Stimulated activated naive B cell treated with anti-CD40 and anti-IgM and Interleukin-4, amounts not matched to agents 10 μg/mL and 1 μg/mL and 100 μg/mL, for 72 hours (primary cell): ENCODE measurements around the gene KIAA1586.
"Not testable (repeated sequence)": the region's sequence is repeated elsewhere in the genome, so short reads cannot be mapped to it uniquely, and the experiment has no call there.

ENCODE experiments used
- ATAC-seq, 2 donors: fragments of 150-1000 bp; cut with Tn5 transposase; replicated peaks; 2 replicates each; pipeline ENCODE4 v1.10.0; 2021; ENCODE audit warnings: moderate library complexity in 1 of 2
- DNase-seq: peaks from one replicate; pipeline ENCODE4 v3.0.0; 2021
- H3K27ac Mint-ChIP-seq: one replicate; pipeline ENCODE4 v1.8.0; 2022; ENCODE audit warnings: mild to moderate bottlenecking, mixed read lengths
- H3K27me3 Mint-ChIP-seq, 2 donors: one replicate each; pipeline ENCODE4 v1.8.0; 2022; ENCODE audit warnings: mixed read lengths in 2 of 2
- H3K36me3 Mint-ChIP-seq, 2 donors: one replicate each; pipeline ENCODE4 v1.8.0; 2022; ENCODE audit warnings: mixed read lengths in 2 of 2, mild to moderate bottlenecking in 1 of 2
- H3K4me1 Mint-ChIP-seq, 2 donors: one replicate each; pipeline ENCODE4 v1.8.0; 2022; ENCODE audit warnings: mixed read lengths in 2 of 2, mild to moderate bottlenecking in 1 of 2
- H3K4me3 Mint-ChIP-seq, 2 donors: one replicate each; pipeline ENCODE4 v1.8.0; 2022; ENCODE audit warnings: mild to moderate bottlenecking in 2 of 2, mixed read lengths in 2 of 2, moderate library complexity in 1 of 2
- H3K9me3 Mint-ChIP-seq, 2 donors: one replicate each; pipeline ENCODE4 v1.8.0; 2022; ENCODE audit warnings: mixed read lengths in 2 of 2, mild to moderate bottlenecking in 1 of 2

The KIAA1586 gene

GRCh38 chr6:57026001-57026400, 20.5 kb upstream of the KIAA1586 start:
- peaks cover 13 to 15% of the 10 kb centered on the region in 2 donors for H3K9me3 Mint-ChIP-seq
- no peaks in the 10 kb centered on the region for H3K4me1 Mint-ChIP-seq
- DNase-seq (no peak), ATAC-seq (no peak)
- peaks cover 11 to 20% of the 10 kb centered on the region in 2 donors for H3K27me3 Mint-ChIP-seq
- H3K36me3 Mint-ChIP-seq: peaks cover 4 to 13% of the 10 kb centered on the region in 2 donors
- no peak overlapping the region for H3K27ac Mint-ChIP-seq
- H3K4me3 Mint-ChIP-seq: no peak overlapping the region

GRCh38 chr6:57027301-57027700, 19.2 kb upstream of the KIAA1586 start:
- peaks cover 4 to 13% of the 10 kb centered on the region in 2 donors for H3K36me3 Mint-ChIP-seq
- DNase-seq: no peak
- peaks cover 19 to 24% of the 10 kb centered on the region in 2 donors for H3K27me3 Mint-ChIP-seq
- peaks cover 13 to 15% of the 10 kb centered on the region in 2 donors for H3K9me3 Mint-ChIP-seq
- H3K27ac Mint-ChIP-seq: no peak overlapping the region
- ATAC-seq: no peak
- no peaks in the 10 kb centered on the region for H3K4me1 Mint-ChIP-seq
- no peak overlapping the region for H3K4me3 Mint-ChIP-seq

GRCh38 chr6:57029213-57029612, 17.3 kb upstream of the KIAA1586 start:
- Mint-ChIP-seq H3K36me3 (peaks cover 4 to 13% of the 10 kb centered on the region in 2 donors), H3K27me3 (peaks cover 19 to 24% of the 10 kb centered on the region in 2 donors), H3K4me3 (no peak overlapping the region), H3K9me3 (peaks cover 13 to 15% of the 10 kb centered on the region in 2 donors), H3K27ac (no peak overlapping the region), H3K4me1 (no peaks in the 10 kb centered on the region)
- no peak for ATAC-seq
- DNase-seq: no peak

GRCh38 chr6:57033228-57033627, 13.3 kb upstream of the KIAA1586 start:
- no peak overlapping the region for H3K27ac Mint-ChIP-seq
- H3K27me3 Mint-ChIP-seq: peaks cover 22 to 26% of the 10 kb centered on the region in 2 donors
- H3K9me3 Mint-ChIP-seq: no peaks in the 10 kb centered on the region

GRCh38 chr6:57035549-57035948, 10.9 kb upstream of the KIAA1586 start:
- H3K27me3 Mint-ChIP-seq: peaks cover 23 to 26% of the 10 kb centered on the region in 2 donors
- no peaks in the 10 kb centered on the region for H3K36me3 Mint-ChIP-seq
- H3K27ac Mint-ChIP-seq: no peak overlapping the region
- DNase-seq: no peak
- no peak for ATAC-seq
- H3K4me3 Mint-ChIP-seq: no peak overlapping the region
- no peaks in the 10 kb centered on the region for H3K9me3 Mint-ChIP-seq
- H3K4me1 Mint-ChIP-seq: no peaks in the 10 kb centered on the region

More at GRCh38 chr6:57033228-57033627, 13.3 kb upstream of the KIAA1586 start:
- H3K4me3 Mint-ChIP-seq: no peak overlapping the region
- ATAC-seq (no peak), DNase-seq (no peak)
- no peaks in the 10 kb centered on the region for H3K4me1 Mint-ChIP-seq
- H3K36me3 Mint-ChIP-seq: no peaks in the 10 kb centered on the region

- Mint-ChIP-seq H3K27ac (no peak overlapping the region), H3K36me3 (no peaks in the 10 kb centered on the region), H3K27me3 (peaks cover 30 to 44% of the 10 kb centered on the region in 2 donors), H3K4me3 (no peak overlapping the region), H3K9me3 (peaks cover 0 to 2% of the 10 kb centered on the region in 2 donors), H3K4me1 (no peaks in the 10 kb centered on the region)
- DNase-seq (no peak), ATAC-seq (no peak)
These were observed 7.6 kb upstream of the KIAA1586 start for GRCh38 chr6:57038906-57039305.

- no peak overlapping the region for H3K27ac Mint-ChIP-seq
- peak; percentile 52 to 56 for ATAC-seq
- H3K27me3 Mint-ChIP-seq: peaks cover 30 to 46% of the 10 kb centered on the region in 2 donors
- no peak overlapping the region for H3K4me3 Mint-ChIP-seq
- DNase-seq: no peak
- no peaks in the 10 kb centered on the region for H3K36me3 Mint-ChIP-seq
- H3K4me1 Mint-ChIP-seq: no peaks in the 10 kb centered on the region
- peaks cover 0 to 3% of the 10 kb centered on the region in 2 donors for H3K9me3 Mint-ChIP-seq
These were observed 6.5 kb upstream of the KIAA1586 start for GRCh38 chr6:57040011-57040410.

- H3K4me3 Mint-ChIP-seq, DNase-seq, H3K9me3 Mint-ChIP-seq, H3K27ac Mint-ChIP-seq, ATAC-seq: not testable (repeated sequence)
- Mint-ChIP-seq H3K27me3 (peaks cover 18 to 40% of the 10 kb centered on the region in 2 donors), H3K36me3 (peaks cover 7 to 10% of the 10 kb centered on the region in 2 donors), H3K4me1 (peaks cover 9 to 11% of the 10 kb centered on the region in 2 donors)
These were observed 2.4 kb upstream of the KIAA1586 start for GRCh38 chr6:57044061-57044460.

- no peak for DNase-seq
- peaks cover 0 to 6% of the 10 kb centered on the region in 2 donors for H3K9me3 Mint-ChIP-seq
- H3K27me3 Mint-ChIP-seq: peaks cover 16 to 40% of the 10 kb centered on the region in 2 donors
- H3K36me3 Mint-ChIP-seq: peaks cover 7 to 10% of the 10 kb centered on the region in 2 donors
- no peak overlapping the region for H3K27ac Mint-ChIP-seq
- no peak for ATAC-seq
- no peak overlapping the region for H3K4me3 Mint-ChIP-seq
- peaks cover 9 to 16% of the 10 kb centered on the region in 2 donors for H3K4me1 Mint-ChIP-seq
These were observed 1.9 kb upstream of the KIAA1586 start for GRCh38 chr6:57044568-57044967.

- ATAC-seq: peak; percentile 28 to 33
- H3K36me3 Mint-ChIP-seq: peaks cover 14 to 16% of the 10 kb centered on the region in 2 donors
- not testable (repeated sequence) for DNase-seq, H3K9me3 Mint-ChIP-seq, H3K4me3 Mint-ChIP-seq, H3K27ac Mint-ChIP-seq
- H3K27me3 Mint-ChIP-seq: peaks cover 2 to 21% of the 10 kb centered on the region in 2 donors
- peaks cover 9 to 19% of the 10 kb centered on the region in 2 donors for H3K4me1 Mint-ChIP-seq
These were observed 728 bp downstream of the KIAA1586 start for GRCh38 chr6:57047257-57047585.

GRCh38 chr6:57047859-57048258, 1.4 kb downstream of the KIAA1586 start:
- H3K27ac Mint-ChIP-seq, H3K9me3 Mint-ChIP-seq, DNase-seq, ATAC-seq: not testable (repeated sequence)
- peaks cover 9 to 19% of the 10 kb centered on the region in 2 donors for H3K4me1 Mint-ChIP-seq
- H3K36me3 Mint-ChIP-seq: peaks cover 17 to 19% of the 10 kb centered on the region in 2 donors
- H3K4me3 Mint-ChIP-seq: peak overlapping the region; percentile 12 to 33
- peaks cover 0 to 19% of the 10 kb centered on the region in 2 donors for H3K27me3 Mint-ChIP-seq

GRCh38 chr6:57048577-57048976, 2.1 kb downstream of the KIAA1586 start:
- peaks cover 9 to 19% of the 10 kb centered on the region in 2 donors for H3K4me1 Mint-ChIP-seq
- no peak overlapping the region for H3K4me3 Mint-ChIP-seq
- DNase-seq (no peak), ATAC-seq (no peak)
- peaks cover 0 to 3% of the 10 kb centered on the region in 2 donors for H3K9me3 Mint-ChIP-seq
- H3K36me3 Mint-ChIP-seq: peaks cover 17 to 25% of the 10 kb centered on the region in 2 donors
- H3K27ac Mint-ChIP-seq: no peak overlapping the region
- peaks cover 0 to 13% of the 10 kb centered on the region in 2 donors for H3K27me3 Mint-ChIP-seq

- H3K27me3 Mint-ChIP-seq: no peaks in the 10 kb centered on the region
- H3K9me3 Mint-ChIP-seq: no peaks in the 10 kb centered on the region
- H3K27ac Mint-ChIP-seq: no peak overlapping the region
- peaks cover 11 to 22% of the 10 kb centered on the region in 2 donors for H3K36me3 Mint-ChIP-seq
- no peak for ATAC-seq
- peaks cover 5 to 9% of the 10 kb centered on the region in 2 donors for H3K4me1 Mint-ChIP-seq
- no peak overlapping the region for H3K4me3 Mint-ChIP-seq
- DNase-seq: no peak
These were observed 17.4 kb downstream of the KIAA1586 start for GRCh38 chr6:57063847-57064246.

GRCh38 chr6:57064809-57065208, 18.3 kb downstream of the KIAA1586 start:
- DNase-seq (no peak), ATAC-seq (no peak)
- H3K9me3 Mint-ChIP-seq: no peaks in the 10 kb centered on the region
- no peaks in the 10 kb centered on the region for H3K27me3 Mint-ChIP-seq
- peaks cover 12 to 19% of the 10 kb centered on the region in 2 donors for H3K36me3 Mint-ChIP-seq
- H3K4me3 Mint-ChIP-seq: no peak overlapping the region
- peaks cover 5 to 9% of the 10 kb centered on the region in 2 donors for H3K4me1 Mint-ChIP-seq
- no peak overlapping the region for H3K27ac Mint-ChIP-seq

- no peak overlapping the region for H3K4me3 Mint-ChIP-seq
- no peak for DNase-seq
- no peaks in the 10 kb centered on the region for H3K9me3 Mint-ChIP-seq
- peaks cover 7 to 10% of the 10 kb centered on the region in 2 donors for H3K36me3 Mint-ChIP-seq
- H3K27me3 Mint-ChIP-seq: no peaks in the 10 kb centered on the region
- H3K4me1 Mint-ChIP-seq: peaks cover 5 to 9% of the 10 kb centered on the region in 2 donors
- ATAC-seq: no peak
- H3K27ac Mint-ChIP-seq: no peak overlapping the region
These were observed 21.6 kb downstream of the KIAA1586 start for GRCh38 chr6:57068061-57068460.
